GM12878 (cell line): ENCODE results near the gene PLCG2.

ENCODE experiments used
- CTCF ChIP-seq, 3 experiments: IDR thresholded peaks in 2 of 3; conservative IDR thresholded peaks in 1 of 3; 2 replicates each; pipeline ENCODE4 v1.5.1; 2011; ENCODE audit warnings: low read depth in 3 of 3, low read length in 3 of 3, mild to moderate bottlenecking in 3 of 3, control low read depth in 2 of 3, moderate library complexity in 2 of 3, inconsistent platforms in 1 of 3, mixed read lengths in 1 of 3; ENCODE audit not compliant: control insufficient read depth in 2 of 3, insufficient read depth in 1 of 3; ENCODE audit errors: extremely low read depth in 1 of 3
- EP300 ChIP-seq, 2 experiments: fragments of 150-350 bp in 1 of 2; IDR thresholded peaks; 2 replicates each; pipeline ENCODE4 v1.6.1; 2011 to 2012; ENCODE audit warnings: low read depth in 2 of 2, low read length in 2 of 2, borderline replicate concordance in 1 of 2, improper control_type of control experiment in 1 of 2, inconsistent platforms in 1 of 2; ENCODE audit not compliant: control insufficient read depth in 1 of 2
- MEF2A ChIP-seq: IDR thresholded peaks from 2 replicates; pipeline ENCODE4 v1.6.1; 2011; ENCODE audit warnings: low read depth, mild to moderate bottlenecking, low read length, moderate library complexity; ENCODE audit not compliant: insufficient read depth
- RAD21 ChIP-seq: IDR thresholded peaks from 2 replicates; pipeline ENCODE4 v1.6.1; 2011; ENCODE audit warnings: mild to moderate bottlenecking, low read depth, low read length, moderate library complexity; ENCODE audit not compliant: insufficient read depth
- RFX5 ChIP-seq: IDR thresholded peaks from 2 replicates; pipeline ENCODE4 v1.6.1; 2011; ENCODE audit warnings: low read depth, low read length, improper control_type of control experiment

GRCh38 chr16:81936209-81937000 lies 157.3 kb downstream of the PLCG2 start:
- no peak for TF ChIP-seq MEF2A
- no peak for TF ChIP-seq RFX5
- no peak for TF ChIP-seq CTCF (IDR thresholded peaks at IDR 0.05 in 2 of 3, conservative IDR thresholded peaks at IDR 0.05 in 1 of 3; ENCODE audit: control insufficient read depth in 2 of 3, extremely low read depth in 1 of 3, insufficient read depth in 1 of 3, low read depth in 3 of 3, low read length in 3 of 3)
- TF ChIP-seq RAD21, result no peak
- TF ChIP-seq EP300 (IDR thresholded peaks at IDR 0.05; ENCODE audit: borderline replicate concordance in 1 of 2, control insufficient read depth in 1 of 2, low read depth in 2 of 2, low read length in 2 of 2), result no peak
